Measurements from ENCODE around the gene ACBD4.

GRCh38 chr17:45162025-45162687 lies 26.7 kb downstream of the ACBD4 start:
- TF ChIP-seq EZH2 (IDR thresholded peaks at IDR 0.05; ENCODE audit: borderline replicate concordance) (no peak), EZH2phosphoT487 (IDR thresholded peaks at IDR 0.05; ENCODE audit: low read depth, severe bottlenecking, unreplicated experiment) (no peak)
- TF ChIP-seq, protein P1, sequence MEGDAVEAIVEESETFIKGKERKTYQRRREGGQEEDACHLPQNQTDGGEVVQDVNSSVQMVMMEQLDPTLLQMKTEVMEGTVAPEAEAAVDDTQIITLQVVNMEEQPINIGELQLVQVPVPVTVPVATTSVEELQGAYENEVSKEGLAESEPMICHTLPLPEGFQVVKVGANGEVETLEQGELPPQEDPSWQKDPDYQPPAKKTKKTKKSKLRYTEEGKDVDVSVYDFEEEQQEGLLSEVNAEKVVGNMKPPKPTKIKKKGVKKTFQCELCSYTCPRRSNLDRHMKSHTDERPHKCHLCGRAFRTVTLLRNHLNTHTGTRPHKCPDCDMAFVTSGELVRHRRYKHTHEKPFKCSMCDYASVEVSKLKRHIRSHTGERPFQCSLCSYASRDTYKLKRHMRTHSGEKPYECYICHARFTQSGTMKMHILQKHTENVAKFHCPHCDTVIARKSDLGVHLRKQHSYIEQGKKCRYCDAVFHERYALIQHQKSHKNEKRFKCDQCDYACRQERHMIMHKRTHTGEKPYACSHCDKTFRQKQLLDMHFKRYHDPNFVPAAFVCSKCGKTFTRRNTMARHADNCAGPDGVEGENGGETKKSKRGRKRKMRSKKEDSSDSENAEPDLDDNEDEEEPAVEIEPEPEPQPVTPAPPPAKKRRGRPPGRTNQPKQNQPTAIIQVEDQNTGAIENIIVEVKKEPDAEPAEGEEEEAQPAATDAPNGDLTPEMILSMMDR (IDR thresholded peaks at IDR 0.05; ENCODE audit: poor library complexity) = no peak
